ENCODE data around the gene E2F4. TPM values are rescaled to one million over a fixed set of nuclear protein-coding genes. Genes with fewer than 3 reads are reported as not detected.

The E2F4 gene
- total and polyA plus RNA-seq, 10 of the 15 experiments (the other 5 are each of a cell fraction or from before 2014, with no cell fraction given): 11.7 to 132 (median 95.9) TPM

DNA sequence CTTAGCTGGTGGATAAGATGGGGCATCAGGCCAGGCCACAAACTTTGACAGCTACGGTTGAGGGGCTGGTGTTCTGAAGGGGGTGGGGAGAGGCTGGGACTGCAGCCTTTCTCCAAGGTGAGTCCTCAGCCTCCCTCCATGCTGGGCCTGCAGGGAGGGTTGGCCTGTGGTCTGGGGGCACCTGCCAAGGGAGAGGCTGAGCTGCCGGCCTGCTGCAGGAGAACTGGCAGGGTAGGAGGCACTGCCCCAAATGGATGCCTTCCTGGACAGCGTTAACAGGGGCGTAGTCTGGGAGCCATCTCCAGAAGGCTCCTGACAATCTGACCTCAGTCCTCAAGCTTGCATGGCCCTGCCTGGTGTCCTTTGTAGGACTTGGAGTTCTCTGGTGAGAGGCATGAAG lies 12.1 kb downstream of the E2F4 start:
- Histone ChIP-seq H2AFZ (ENCODE audit: control insufficient read depth, low read depth, low read length) (no peak overlapping the region), H3K4me1 (ENCODE audit: control insufficient read depth, insufficient read depth, low read length) (no peaks in the 10 kb centered on the region), H4K20me1 (ENCODE audit: control insufficient read depth, insufficient read depth) (no peaks in the 10 kb centered on the region), H3K27ac (ENCODE audit: control insufficient read depth, insufficient read depth) (no peak overlapping the region), H3K79me2 (ENCODE audit: control insufficient read depth, insufficient read depth, low read length) (no peaks in the 10 kb centered on the region), H3K4me2 (ENCODE audit: control insufficient read depth, insufficient read depth) (no peak overlapping the region), H3K36me3 (ENCODE audit: control insufficient read depth in 2 of 2, insufficient read depth in 2 of 2, low read length in 1 of 2) (peaks cover 8 to 29% of the 10 kb centered on the region in 2 experiments; a peak in 3 of 4 replicates), H3K9ac (ENCODE audit: control insufficient read depth, insufficient read depth, low read length) (no peak overlapping the region), H3K9me3 (replicated peaks; ENCODE audit: control insufficient read depth, insufficient read depth, low read length) (no peaks in the 10 kb centered on the region), H3K4me3 (no peak overlapping the region), H3K27me3 (replicated peaks in 1 of 2; ENCODE audit: control insufficient read depth in 2 of 2, insufficient read depth in 2 of 2, low read length in 1 of 2) (no peaks in the 10 kb centered on the region)
- ChIA-PET RAD21 (ENCODE audit: unreplicated experiment) (no interaction called here), POLR2A (no interaction called here), SMC1A (ENCODE audit: uncharacterized antibody, unreplicated experiment) (no interaction called here), CTCF (no interaction called here)
- 63% methylated on average over 4 of the region's 4 CpGs for WGBS (ENCODE audit: insufficient coverage, insufficient replicate concordance, low lambda C conversion rate, missing lambda C conversion rate)
- no peak for TF ChIP-seq NFIC (IDR thresholded peaks at IDR 0.05; ENCODE audit: low read depth, low read length)
- no peak for TF ChIP-seq ZZZ3 (IDR thresholded peaks at IDR 0.05; ENCODE audit: control insufficient read depth, insufficient read length, low read depth)
- TF ChIP-seq SPI1 (IDR thresholded peaks at IDR 0.05; ENCODE audit: borderline replicate concordance, insufficient read depth, low read depth, low read length): no peak
- no peak for TF ChIP-seq RAD21 (IDR thresholded peaks at IDR 0.05; ENCODE audit: insufficient read depth, low read depth, low read length)
- no peak for TF ChIP-seq ATF2 (IDR thresholded peaks at IDR 0.05; ENCODE audit: low read length)
- no peak for TF ChIP-seq KAT2A (conservative IDR thresholded peaks at IDR 0.05; ENCODE audit: control insufficient read depth, low read depth, low read length)
- TF ChIP-seq ZSCAN29 (IDR thresholded peaks at IDR 0.05): no peak
- in situ Hi-C loops (cut with MboI) (no loop called here), intact Hi-C loops (cut with micrococcal nuclease; ENCODE audit: unreplicated experiment) (no loop called here)
- DNase-seq (ENCODE audit: low read depth, low spot score) (no peak), ATAC-seq (no peak), FAIRE-seq (no peak)
- BruUV-seq (replicated peaks): no TSS peak
